ENCODE measurements around the gene SYCP2. TPM values are rescaled to one million over a fixed set of nuclear protein-coding genes. Genes with fewer than 3 reads are reported as not detected.

The SYCP2 gene
- total and polyA plus RNA-seq, 12 donors: 0.28 to 2.7 (median 1.1) TPM

DNA sequence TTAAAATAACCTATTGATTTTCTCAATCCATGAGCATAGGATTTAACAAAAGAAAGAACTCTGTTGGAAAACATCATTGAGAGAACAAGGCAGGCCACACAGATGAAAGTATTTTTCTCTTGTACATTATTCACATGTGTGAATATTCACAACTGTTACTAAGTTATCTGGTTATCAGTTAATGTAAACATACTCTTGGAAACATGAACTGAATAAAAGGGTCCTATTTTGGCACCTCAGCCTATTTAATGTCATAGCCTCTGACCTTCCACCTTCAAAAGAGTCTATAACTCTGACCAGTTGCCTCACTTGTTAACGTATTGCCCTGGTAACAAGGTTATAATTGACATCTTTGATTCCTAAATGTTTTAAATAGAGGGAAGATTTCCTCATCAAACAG lies 8.1 kb downstream of the SYCP2 start:
- no peaks in the 10 kb centered on the region for H3K36me3 ChIP-seq (replicated peaks in 1 of 2)
- no peak for TF ChIP-seq CTCF (IDR thresholded peaks at IDR 0.05)
- TF ChIP-seq POLR2A (IDR thresholded peaks at IDR 0.05): no peak
- 81 to 95% (median 85%) methylated on average over 1 of the region's 1 CpG for WGBS, 4 donors
- no peak overlapping the region for H3K27ac ChIP-seq
- no peaks in the 10 kb centered on the region for H3K9me3 ChIP-seq (replicated peaks in 1 of 3)
- no peak overlapping the region for H3K4me3 ChIP-seq
- H3K4me1 ChIP-seq (replicated peaks in 1 of 2): no peaks in the 10 kb centered on the region
- DNase-seq: no peak
- intact Hi-C loops (cut with DNase I): no loop called here
- H3K27me3 ChIP-seq: no peaks in the 10 kb centered on the region

GRCh38 chr20:59923514-59923913 lies 9.9 kb downstream of the SYCP2 start:
- no peaks in the 10 kb centered on the region for H3K27me3 ChIP-seq
- intact Hi-C loops (cut with DNase I): no loop called here
- H3K4me3 ChIP-seq: no peak overlapping the region
- WGBS, 4 donors: 84 to 100% (median 85%) methylated on average over 1 of the region's 1 CpG
- H3K36me3 ChIP-seq (replicated peaks in 1 of 2): no peaks in the 10 kb centered on the region
- TF ChIP-seq CTCF (IDR thresholded peaks at IDR 0.05) (no peak), POLR2A (IDR thresholded peaks at IDR 0.05) (no peak)
- no peaks in the 10 kb centered on the region for H3K4me1 ChIP-seq (replicated peaks in 1 of 2)
- no peak for DNase-seq
- H3K27ac ChIP-seq: no peak overlapping the region
- H3K9me3 ChIP-seq (replicated peaks in 1 of 3): no peaks in the 10 kb centered on the region

- TF ChIP-seq CTCF (IDR thresholded peaks at IDR 0.05): no peak
- TF ChIP-seq POLR2A (IDR thresholded peaks at IDR 0.05): no peak
- no peaks in the 10 kb centered on the region for H3K9me3 ChIP-seq (replicated peaks in 1 of 3)
- no peak overlapping the region for H3K4me3 ChIP-seq
- no peaks in the 10 kb centered on the region for H3K36me3 ChIP-seq (replicated peaks in 1 of 2)
- no peak overlapping the region for H3K27ac ChIP-seq
- no peaks in the 10 kb centered on the region for H3K27me3 ChIP-seq
- intact Hi-C loops (cut with DNase I): no loop called here
- DNase-seq: no peak
- H3K4me1 ChIP-seq (replicated peaks in 1 of 2): no peaks in the 10 kb centered on the region
Observed at GRCh38 chr20:59920944-59921343, 12.5 kb downstream of the SYCP2 start.

GRCh38 chr20:59912609-59913008 lies 20.8 kb downstream of the SYCP2 start:
- WGBS, 4 donors: 62 to 71% (median 65%) methylated on average over 4 of the region's 4 CpGs

More at GRCh38 chr20:59912609-59913008, 20.8 kb downstream of the SYCP2 start:
- no peak for TF ChIP-seq POLR2A (IDR thresholded peaks at IDR 0.05)
- no peak for TF ChIP-seq CTCF (IDR thresholded peaks at IDR 0.05)
- no peaks in the 10 kb centered on the region for H3K4me1 ChIP-seq (replicated peaks in 1 of 2)
- intact Hi-C loops (cut with DNase I): no loop called here
- no peaks in the 10 kb centered on the region for H3K9me3 ChIP-seq (replicated peaks in 1 of 3)
- H3K27ac ChIP-seq: no peak overlapping the region
- H3K27me3 ChIP-seq: peaks cover 3% of the 10 kb centered on the region
- no peaks in the 10 kb centered on the region for H3K36me3 ChIP-seq (replicated peaks in 1 of 2)
- no peak for DNase-seq
- H3K4me3 ChIP-seq: no peak overlapping the region

All from adrenal gland (tissue), 12 donors.